Measurements from ENCODE around the gene PPP3R1.

DNA sequence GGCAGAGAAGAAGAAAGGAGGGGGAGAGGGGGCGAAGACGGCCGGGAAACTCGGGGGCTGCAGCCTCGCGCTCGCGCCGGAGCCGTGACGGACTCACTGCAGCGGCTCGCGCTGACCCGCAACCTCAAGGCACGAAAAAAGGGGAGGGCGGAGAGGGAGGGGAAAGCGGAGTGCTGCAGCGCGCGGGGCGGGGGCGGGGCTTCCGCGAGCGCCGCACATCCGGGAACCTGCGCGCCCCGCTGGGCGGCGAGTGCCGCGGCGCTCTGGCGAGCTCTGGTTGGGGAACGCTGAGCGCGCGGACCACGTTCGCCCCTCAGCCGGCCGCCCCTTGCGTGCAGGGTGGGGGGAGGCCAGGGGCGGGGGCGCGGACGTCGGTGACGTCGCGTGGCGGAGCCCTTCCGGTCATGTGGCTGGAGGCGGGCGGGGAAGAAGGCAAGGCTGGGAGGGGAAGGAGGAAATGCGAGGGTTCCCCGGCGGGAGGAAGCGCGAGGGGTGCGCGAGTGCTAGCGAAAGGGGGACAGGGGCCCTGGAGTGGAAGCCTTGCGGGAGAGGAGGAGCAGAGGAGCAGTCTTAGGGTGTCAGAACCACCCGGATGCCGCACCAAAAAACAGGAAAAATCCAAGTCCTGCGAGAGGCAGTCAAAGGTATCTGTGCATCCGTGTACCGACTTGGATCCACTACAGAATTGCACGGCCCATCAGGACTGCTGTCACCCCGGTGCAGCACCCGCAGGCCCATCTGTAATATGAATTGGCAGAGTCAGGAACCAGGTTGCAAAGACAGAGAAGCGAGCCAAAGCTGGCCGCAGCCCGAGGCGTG, at the start of gene PPP3R1:
- TF ChIP-seq, protein P1, sequence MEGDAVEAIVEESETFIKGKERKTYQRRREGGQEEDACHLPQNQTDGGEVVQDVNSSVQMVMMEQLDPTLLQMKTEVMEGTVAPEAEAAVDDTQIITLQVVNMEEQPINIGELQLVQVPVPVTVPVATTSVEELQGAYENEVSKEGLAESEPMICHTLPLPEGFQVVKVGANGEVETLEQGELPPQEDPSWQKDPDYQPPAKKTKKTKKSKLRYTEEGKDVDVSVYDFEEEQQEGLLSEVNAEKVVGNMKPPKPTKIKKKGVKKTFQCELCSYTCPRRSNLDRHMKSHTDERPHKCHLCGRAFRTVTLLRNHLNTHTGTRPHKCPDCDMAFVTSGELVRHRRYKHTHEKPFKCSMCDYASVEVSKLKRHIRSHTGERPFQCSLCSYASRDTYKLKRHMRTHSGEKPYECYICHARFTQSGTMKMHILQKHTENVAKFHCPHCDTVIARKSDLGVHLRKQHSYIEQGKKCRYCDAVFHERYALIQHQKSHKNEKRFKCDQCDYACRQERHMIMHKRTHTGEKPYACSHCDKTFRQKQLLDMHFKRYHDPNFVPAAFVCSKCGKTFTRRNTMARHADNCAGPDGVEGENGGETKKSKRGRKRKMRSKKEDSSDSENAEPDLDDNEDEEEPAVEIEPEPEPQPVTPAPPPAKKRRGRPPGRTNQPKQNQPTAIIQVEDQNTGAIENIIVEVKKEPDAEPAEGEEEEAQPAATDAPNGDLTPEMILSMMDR (conservative IDR thresholded peaks at IDR 0.05; ENCODE audit: low read depth, low read length) = no peak
- no peak for TF ChIP-seq EZH2 (IDR thresholded peaks at IDR 0.05; ENCODE audit: borderline replicate concordance, low read depth, low read length, poor library complexity, severe bottlenecking)
